ENCODE results near the gene CDK2AP2.

DNA sequence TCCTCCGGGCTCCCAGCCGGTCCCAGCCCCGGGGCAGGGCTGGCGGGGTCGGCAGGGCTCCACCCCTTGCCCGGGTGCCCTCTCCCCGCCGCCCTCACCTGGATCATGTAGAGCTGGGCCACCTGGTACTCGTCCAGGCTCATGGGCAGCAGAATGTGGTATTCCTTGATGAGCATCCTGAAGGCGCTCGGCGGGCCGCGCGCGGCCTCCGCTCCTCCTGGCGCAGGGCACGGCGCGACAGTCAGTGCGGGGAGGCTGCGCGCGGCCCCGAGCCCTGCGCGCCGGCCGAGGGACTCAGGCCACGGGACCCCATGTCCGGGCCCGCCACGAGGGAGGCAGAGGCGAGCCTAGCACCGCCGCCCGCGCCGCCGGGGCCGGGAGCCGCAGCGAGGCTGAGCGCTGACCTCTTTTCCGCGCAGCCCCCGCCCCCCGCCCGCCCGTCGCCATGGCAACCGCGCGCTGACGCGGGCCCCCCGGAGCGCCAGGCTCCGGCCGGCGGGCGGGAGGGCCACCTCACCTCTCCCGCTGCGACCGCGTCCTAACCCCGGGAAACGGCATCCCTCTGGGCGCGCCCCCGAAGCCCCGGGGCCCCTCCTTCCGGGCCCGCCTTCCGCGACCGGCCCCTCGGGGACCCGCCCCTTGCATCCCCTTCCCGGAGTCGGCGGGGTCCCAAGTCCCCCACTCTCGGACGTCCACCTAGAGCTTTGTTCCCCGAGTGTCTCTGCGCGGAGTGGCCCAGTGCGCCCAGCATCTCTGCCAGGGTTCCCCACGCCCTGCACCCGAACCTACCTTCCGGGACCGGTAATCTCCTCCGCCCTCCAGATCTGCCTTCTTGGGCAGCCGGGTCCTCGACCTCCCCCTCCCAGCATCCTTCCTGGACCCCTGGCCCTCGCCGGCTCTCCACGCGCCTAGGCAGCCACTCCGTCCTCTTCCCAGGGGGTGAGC lies 3.7 kb downstream of the CDK2AP2 start:
- TF ChIP-seq, protein P1, sequence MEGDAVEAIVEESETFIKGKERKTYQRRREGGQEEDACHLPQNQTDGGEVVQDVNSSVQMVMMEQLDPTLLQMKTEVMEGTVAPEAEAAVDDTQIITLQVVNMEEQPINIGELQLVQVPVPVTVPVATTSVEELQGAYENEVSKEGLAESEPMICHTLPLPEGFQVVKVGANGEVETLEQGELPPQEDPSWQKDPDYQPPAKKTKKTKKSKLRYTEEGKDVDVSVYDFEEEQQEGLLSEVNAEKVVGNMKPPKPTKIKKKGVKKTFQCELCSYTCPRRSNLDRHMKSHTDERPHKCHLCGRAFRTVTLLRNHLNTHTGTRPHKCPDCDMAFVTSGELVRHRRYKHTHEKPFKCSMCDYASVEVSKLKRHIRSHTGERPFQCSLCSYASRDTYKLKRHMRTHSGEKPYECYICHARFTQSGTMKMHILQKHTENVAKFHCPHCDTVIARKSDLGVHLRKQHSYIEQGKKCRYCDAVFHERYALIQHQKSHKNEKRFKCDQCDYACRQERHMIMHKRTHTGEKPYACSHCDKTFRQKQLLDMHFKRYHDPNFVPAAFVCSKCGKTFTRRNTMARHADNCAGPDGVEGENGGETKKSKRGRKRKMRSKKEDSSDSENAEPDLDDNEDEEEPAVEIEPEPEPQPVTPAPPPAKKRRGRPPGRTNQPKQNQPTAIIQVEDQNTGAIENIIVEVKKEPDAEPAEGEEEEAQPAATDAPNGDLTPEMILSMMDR (IDR thresholded peaks at IDR 0.05): no peak
- TF ChIP-seq EP300 (IDR thresholded peaks at IDR 0.05) (no peak), POLR2A (IDR thresholded peaks at IDR 0.05) (no peak), POLR2AphosphoS5 (IDR thresholded peaks at IDR 0.05) (no peak)
